A549 (cell line): Measurements from ENCODE around the gene FNDC1. TPM values are rescaled to one million over a fixed set of nuclear protein-coding genes. Genes with fewer than 3 reads are reported as not detected.

ENCODE experiments used
- ATAC-seq, 2 experiments: fragments of 200-7000 bp in 1 of 2; fragments of >200 bp in 1 of 2; cut with Nextera tagmentation in 1 of 2; cut with Tn5 transposase in 1 of 2; 3 replicates each; pipeline versions ENCODE4 v1.8.0 to v1.9.1; 2018 to 2020; ENCODE audit warnings: mild to moderate bottlenecking in 1 of 2, moderate library complexity in 1 of 2
- CTCF ChIA-PET: fragments of 300-600 bp; sonication (Branson Sonifier 250); formaldehyde crosslinking; extraction: SDS; loops from one replicate; lab custom pipeline; 2021; ENCODE audit warnings: antibody characterized with exemption, inconsistent platforms; lab: Yijun Ruan, JAX
- POLR2A ChIA-PET: fragments of 350-600 bp; formaldehyde crosslinking; extraction: SDS; loops from one replicate; lab custom pipeline; 2021; ENCODE audit warnings: antibody characterized with exemption, inconsistent platforms; lab: Yijun Ruan, JAX
- DNase-seq, 2 experiments: peaks; one replicate each; pipeline versions ENCODE4 v3.0.0 to v3.0.0-alpha.2; 2011 to 2016; ENCODE audit warnings: low read depth in 1 of 2, low spot score in 1 of 2
- FAIRE-seq: peaks from 2 replicates; lab custom pipeline; 2011; peaks lifted over from hg19 to GRCh38; lab: Jason Lieb, UNC
- H3K27ac ChIP-seq, 2 experiments: fragments of >200 bp; sonication (Bioruptor Twin); formaldehyde crosslinking; 3 replicates each; pipeline ENCODE4 v1.5.1; 2016 to 2017
- H3K4me1 ChIP-seq: fragments of >200 bp; sonication (Bioruptor Twin); formaldehyde crosslinking; 3 replicates; pipeline ENCODE4 v1.6.1; 2016
- H3K4me2 ChIP-seq: fragments of >200 bp; sonication (Bioruptor Twin); formaldehyde crosslinking; 3 replicates; pipeline ENCODE4 v1.6.1; 2016
- H3K4me3 ChIP-seq: fragments of >200 bp; sonication (Bioruptor Twin); formaldehyde crosslinking; 3 replicates; pipeline ENCODE4 v1.5.1; 2016
- H3K9me3 ChIP-seq: fragments of >200 bp; sonication (Bioruptor Twin); formaldehyde crosslinking; 3 replicates; pipeline ENCODE4 v1.6.1; 2016
- CHD2 ChIP-seq: fragments of 150-350 bp; IDR thresholded peaks from 2 replicates; pipeline ENCODE4 v1.6.1; 2014; ENCODE audit warnings: low read length; ENCODE audit not compliant: partially characterized antibody
- CTCF ChIP-seq: fragments of >200 bp; sonication (Bioruptor Twin); formaldehyde crosslinking; IDR thresholded peaks from 3 replicates; pipeline ENCODE4 v1.5.1; 2016
- E2F6 ChIP-seq: IDR thresholded peaks from 2 replicates; pipeline ENCODE4 v1.6.1; 2012; ENCODE audit warnings: low read depth, borderline replicate concordance
- EHMT2 ChIP-seq: fragments of 200-600 bp; sonication (generic); IDR thresholded peaks from 2 replicates; pipeline ENCODE4 v1.6.1; 2016; ENCODE audit warnings: antibody characterized with exemption, low read depth, mild to moderate bottlenecking, moderate library complexity
- ELK1 ChIP-seq: fragments of 150-350 bp; IDR thresholded peaks from 2 replicates; pipeline ENCODE4 v1.6.1; 2014; ENCODE audit warnings: low read depth, mild to moderate bottlenecking, low read length
- MAZ ChIP-seq: fragments of 150-350 bp; IDR thresholded peaks from 2 replicates; pipeline ENCODE4 v1.6.1; 2014; ENCODE audit warnings: antibody characterized with exemption, low read depth, low read length, borderline replicate concordance
- PBX3 ChIP-seq: IDR thresholded peaks from 2 replicates; pipeline ENCODE4 v1.6.1; 2012
- PHF8 ChIP-seq: fragments of 200-600 bp; sonication (generic); IDR thresholded peaks from 2 replicates; pipeline ENCODE4 v1.6.1; 2016; ENCODE audit warnings: low read depth, mild to moderate bottlenecking, antibody characterized with exemption, moderate library complexity, borderline replicate concordance
- RARB ChIP-seq: fragments of 250-450 bp; sonication (Bioruptor Pico); IDR thresholded peaks from 2 replicates; pipeline ENCODE4 v1.8.0; 2021; ENCODE audit warnings: mild to moderate bottlenecking, moderate library complexity
- REST ChIP-seq: fragments of 200-600 bp; sonication (generic); IDR thresholded peaks from 2 replicates; pipeline ENCODE4 v1.6.1; 2016; ENCODE audit warnings: antibody characterized with exemption, mild to moderate bottlenecking, moderate library complexity
- SREBF2 ChIP-seq: fragments of 450-650 bp; IDR thresholded peaks from 2 replicates; pipeline ENCODE4 v1.6.1; 2014; ENCODE audit warnings: mild to moderate bottlenecking, moderate library complexity
- TFCP2L1 ChIP-seq: fragments of 250-450 bp; sonication (Bioruptor Pico); IDR thresholded peaks from 2 replicates; pipeline ENCODE4 v1.5.0; 2021; ENCODE audit warnings: mild to moderate bottlenecking
- WGBS: methylation state at CpG from one replicate; pipeline ENCODE4 v1.1.6; 2017; ENCODE audit errors: missing lambda C conversion rate; 5-methylcytosine and 5-hydroxymethylcytosine counted together
- polyA plus RNA-seq, 4 experiments: library from polyadenylated mRNA; depleted of rRNA in 3 of 4; stranded (reverse); fragments of >200 nt; fragmentation: RNase III in 1 of 4; extraction: RNeasy Plus Mini Kit Qiagen cat#74134 plus additional on column Dnase treatment in 1 of 4; gene quantifications; 2 replicates in 3 of 4; 3 replicates in 1 of 4; pipeline ENCODE4 v1.2.3, GENCODE V29; 2011 to 2017

Gene FNDC1
- polyA plus RNA-seq, 2 of the 4 experiments (the other 2 are of a cell fraction) = 0.01 TPM; not detected in 1

GRCh38 chr6:159262586-159262985 is 93.4 kb downstream of the FNDC1 start (continued):
- TF ChIP-seq E2F6 (no peak), MAZ (no peak)

- ChIA-PET CTCF (no interaction called here), POLR2A (no interaction called here)
- no peak for DNase-seq
- 43% methylated on average over 4 of the region's 4 CpGs for WGBS
- TF ChIP-seq EHMT2 = no peak
- no peak for TF ChIP-seq PHF8
- peak; percentile 85 for TF ChIP-seq REST
- no peaks in the 10 kb centered on the region for H3K9me3 ChIP-seq
- FAIRE-seq = no peak
- no peak overlapping the region for H3K4me2 ChIP-seq
- ATAC-seq = no peak
- H3K4me3 ChIP-seq = no peak overlapping the region
- no peaks in the 10 kb centered on the region for H3K4me1 ChIP-seq
- no peak overlapping the region for H3K27ac ChIP-seq
These were observed 98.0 kb downstream of the FNDC1 start for GRCh38 chr6:159267165-159267564.

- CTCF ChIA-PET = no interaction called here
These were observed 99.3 kb downstream of the FNDC1 start for GRCh38 chr6:159268511-159268910.

More at GRCh38 chr6:159268511-159268910, 99.3 kb downstream of the FNDC1 start:
- no peaks in the 10 kb centered on the region for H3K9me3 ChIP-seq
- no peaks in the 10 kb centered on the region for H3K4me1 ChIP-seq
- 35% methylated on average over 1 of the region's 1 CpG for WGBS
- no peak overlapping the region for H3K27ac ChIP-seq
- DNase-seq (no peak), ATAC-seq (no peak)
- TF ChIP-seq SREBF2 = no peak
- no peak for TF ChIP-seq TFCP2L1
- no peak for TF ChIP-seq RARB (CRISPR knock-in tag)
- TF ChIP-seq CTCF = no peak
- TF ChIP-seq PBX3 = no peak
- TF ChIP-seq CHD2 = no peak
- no peak for TF ChIP-seq ELK1
- TF ChIP-seq, all 56 proteins: peak for 0
- FAIRE-seq = no peak
- Histone ChIP-seq H3K4me3 (no peak overlapping the region), H3K4me2 (no peak overlapping the region)
- POLR2A ChIA-PET = no interaction called here
